HG03432 (cell line): ENCODE measurements around the gene MTHFD1.

Source experiments
- ATAC-seq: cut with Tn5 transposase; IDR thresholded peaks from one replicate; pipeline ENCODE4 v1.9.1; 2021; ENCODE audit warnings: mild to moderate bottlenecking, moderate library complexity; ENCODE audit not compliant: unreplicated experiment

MTHFD1 gene

GRCh38 chr14:64405295-64405694, 17.1 kb downstream of the MTHFD1 start:
- no peak for ATAC-seq

GRCh38 chr14:64407329-64407728, 19.2 kb downstream of the MTHFD1 start:
- peak; percentile 65 for ATAC-seq

- peak; percentile 63 for ATAC-seq
Measured at GRCh38 chr14:64409126-64409920, 21.2 kb downstream of the MTHFD1 start.

- ATAC-seq, result no peak
Measured at GRCh38 chr14:64410084-64410774, 22.1 kb downstream of the MTHFD1 start.

- ATAC-seq, result no peak
Measured at GRCh38 chr14:64411001-64411400, 22.8 kb downstream of the MTHFD1 start.

GRCh38 chr14:64412237-64412636, 24.1 kb downstream of the MTHFD1 start:
- no peak for ATAC-seq

- no peak for ATAC-seq
Measured at GRCh38 chr14:64416348-64416932, 28.3 kb downstream of the MTHFD1 start.

GRCh38 chr14:64417055-64417770, 29.1 kb downstream of the MTHFD1 start:
- no peak for ATAC-seq

GRCh38 chr14:64417771-64418125, 29.6 kb downstream of the MTHFD1 start:
- ATAC-seq, result no peak

GRCh38 chr14:64419003-64419402, 30.9 kb downstream of the MTHFD1 start:
- ATAC-seq, result no peak

- ATAC-seq, result no peak
Measured at GRCh38 chr14:64421166-64421565, 33.0 kb downstream of the MTHFD1 start.

GRCh38 chr14:64422005-64422404, 33.9 kb downstream of the MTHFD1 start:
- ATAC-seq, result no peak

GRCh38 chr14:64422756-64423155, 34.6 kb downstream of the MTHFD1 start:
- no peak for ATAC-seq

- ATAC-seq, result no peak
Measured at GRCh38 chr14:64423987-64424386, 35.8 kb downstream of the MTHFD1 start.

GRCh38 chr14:64434528-64434927, 46.4 kb downstream of the MTHFD1 start:
- ATAC-seq, result no peak

GRCh38 chr14:64438181-64438841, 50.2 kb downstream of the MTHFD1 start:
- ATAC-seq, result no peak

- no peak for ATAC-seq
Measured at GRCh38 chr14:64439141-64439540, 51.0 kb downstream of the MTHFD1 start.

- ATAC-seq, result no peak
Measured at GRCh38 chr14:64440494-64440893, 52.3 kb downstream of the MTHFD1 start.

- no peak for ATAC-seq
Measured at GRCh38 chr14:64442300-64442988, 54.3 kb downstream of the MTHFD1 start.

- no peak for ATAC-seq
Measured at GRCh38 chr14:64444140-64444539, 56.0 kb downstream of the MTHFD1 start.
